ENCODE measurements around the gene CAPNS1.

GRCh38 chr19:36101550-36102327 lies 38.1 kb upstream of the CAPNS1 start:
- TF ChIP-seq CTCF (IDR thresholded peaks at IDR 0.05; ENCODE audit: low read depth, low read length, poor library complexity, severe bottlenecking) (no peak), EZH2phosphoT487 (IDR thresholded peaks at IDR 0.05; ENCODE audit: borderline replicate concordance, low read length) (no peak)

Measured in DOHH2 (cell line).